Breast epithelium (tissue), 3 donors: ENCODE data around the gene MBP.

Experiments used
- POLR2A ChIP-seq: fragments of 450-650 bp; IDR thresholded peaks from one replicate; pipeline ENCODE4 v1.6.1; 2016; ENCODE audit warnings: antibody characterized with exemption, mild to moderate bottlenecking, moderate library complexity
- TF ChIP-seq, protein P1 (sequence below), 3 donors: fragments of 450-650 bp; IDR thresholded peaks; one replicate each; pipeline ENCODE4 v1.5.1; 2016 to 2017; ENCODE audit warnings: antibody characterized with exemption in 3 of 3, mild to moderate bottlenecking in 3 of 3, moderate library complexity in 3 of 3

DNA sequence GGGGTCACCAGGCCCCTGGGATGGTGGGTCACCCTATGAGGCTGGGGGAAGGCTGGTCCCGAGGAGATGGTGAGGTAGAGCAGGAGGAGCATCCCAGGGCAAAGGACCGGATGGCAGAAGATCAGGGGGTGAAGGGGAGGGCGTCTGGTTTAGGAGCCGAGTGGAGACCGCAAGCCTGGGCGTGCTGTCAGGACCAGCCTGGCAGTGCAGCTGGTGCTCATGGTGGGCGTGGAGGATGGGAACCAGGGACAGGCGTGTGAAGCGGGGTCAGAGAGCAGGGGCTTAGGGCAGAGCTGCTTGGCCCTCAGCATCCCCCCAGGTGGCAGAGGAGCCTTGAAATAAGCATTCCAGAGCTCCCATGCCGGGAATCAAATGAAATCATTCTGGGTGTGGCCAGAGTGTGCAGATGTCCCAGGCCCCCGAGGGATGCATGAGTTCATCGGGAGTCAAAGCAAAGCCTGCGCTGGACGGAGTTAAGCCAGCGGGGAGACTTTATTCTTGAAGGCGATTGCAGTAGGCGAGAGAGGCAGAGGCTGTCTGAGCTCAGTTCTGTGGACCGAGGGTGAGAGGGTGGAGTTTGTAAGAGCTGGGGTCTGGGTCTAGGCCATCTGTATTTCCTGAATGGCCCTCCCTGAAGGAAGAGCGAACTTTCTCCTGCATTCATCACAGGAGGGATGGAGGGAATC lies 33.1 kb upstream of the MBP start:
- TF ChIP-seq POLR2A, result no peak
- TF ChIP-seq, protein P1, sequence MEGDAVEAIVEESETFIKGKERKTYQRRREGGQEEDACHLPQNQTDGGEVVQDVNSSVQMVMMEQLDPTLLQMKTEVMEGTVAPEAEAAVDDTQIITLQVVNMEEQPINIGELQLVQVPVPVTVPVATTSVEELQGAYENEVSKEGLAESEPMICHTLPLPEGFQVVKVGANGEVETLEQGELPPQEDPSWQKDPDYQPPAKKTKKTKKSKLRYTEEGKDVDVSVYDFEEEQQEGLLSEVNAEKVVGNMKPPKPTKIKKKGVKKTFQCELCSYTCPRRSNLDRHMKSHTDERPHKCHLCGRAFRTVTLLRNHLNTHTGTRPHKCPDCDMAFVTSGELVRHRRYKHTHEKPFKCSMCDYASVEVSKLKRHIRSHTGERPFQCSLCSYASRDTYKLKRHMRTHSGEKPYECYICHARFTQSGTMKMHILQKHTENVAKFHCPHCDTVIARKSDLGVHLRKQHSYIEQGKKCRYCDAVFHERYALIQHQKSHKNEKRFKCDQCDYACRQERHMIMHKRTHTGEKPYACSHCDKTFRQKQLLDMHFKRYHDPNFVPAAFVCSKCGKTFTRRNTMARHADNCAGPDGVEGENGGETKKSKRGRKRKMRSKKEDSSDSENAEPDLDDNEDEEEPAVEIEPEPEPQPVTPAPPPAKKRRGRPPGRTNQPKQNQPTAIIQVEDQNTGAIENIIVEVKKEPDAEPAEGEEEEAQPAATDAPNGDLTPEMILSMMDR (IDR thresholded peaks at IDR 0.05), result no peak
